HTERT RPE-1 (cell line): ENCODE measurements around the gene AEBP1.

Experiments used
- in situ Hi-C: fragments of 300-500 bp; cut with MboI; formaldehyde crosslinking; loops from 4 replicates; pipeline ENCODE4 v1.14.3; 2020; ENCODE audit warnings: low sequenced_read_pairs

AEBP1 gene

DNA sequence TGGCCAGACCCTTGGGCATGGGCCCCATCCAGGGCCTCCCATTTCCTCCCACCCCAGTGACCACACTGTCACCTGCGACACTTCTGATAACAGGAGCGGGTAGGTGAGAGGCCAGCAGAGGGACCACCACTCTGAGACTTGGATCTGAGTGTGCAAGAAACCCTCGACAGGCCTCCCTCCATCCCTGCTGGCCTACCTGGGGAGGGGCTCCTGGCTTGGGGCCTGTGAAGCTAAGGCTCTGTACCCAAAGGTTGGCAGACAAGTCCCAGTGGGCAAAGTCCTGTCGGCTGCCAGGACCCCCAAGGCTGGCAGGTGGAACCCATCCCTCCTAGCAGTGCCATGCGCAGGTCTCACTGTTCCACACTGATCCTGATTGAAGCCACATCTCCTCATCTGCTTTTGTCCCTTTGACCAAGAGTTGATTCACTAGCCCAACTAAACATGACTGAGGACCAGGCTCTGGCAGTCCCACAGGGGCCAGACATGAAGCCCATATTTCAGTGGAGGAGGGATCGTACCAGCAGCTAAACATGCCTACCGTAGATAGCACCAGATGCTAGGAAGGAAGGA, 37.6 kb upstream of the AEBP1 start:
- in situ Hi-C loops, result no loop called here

DNA sequence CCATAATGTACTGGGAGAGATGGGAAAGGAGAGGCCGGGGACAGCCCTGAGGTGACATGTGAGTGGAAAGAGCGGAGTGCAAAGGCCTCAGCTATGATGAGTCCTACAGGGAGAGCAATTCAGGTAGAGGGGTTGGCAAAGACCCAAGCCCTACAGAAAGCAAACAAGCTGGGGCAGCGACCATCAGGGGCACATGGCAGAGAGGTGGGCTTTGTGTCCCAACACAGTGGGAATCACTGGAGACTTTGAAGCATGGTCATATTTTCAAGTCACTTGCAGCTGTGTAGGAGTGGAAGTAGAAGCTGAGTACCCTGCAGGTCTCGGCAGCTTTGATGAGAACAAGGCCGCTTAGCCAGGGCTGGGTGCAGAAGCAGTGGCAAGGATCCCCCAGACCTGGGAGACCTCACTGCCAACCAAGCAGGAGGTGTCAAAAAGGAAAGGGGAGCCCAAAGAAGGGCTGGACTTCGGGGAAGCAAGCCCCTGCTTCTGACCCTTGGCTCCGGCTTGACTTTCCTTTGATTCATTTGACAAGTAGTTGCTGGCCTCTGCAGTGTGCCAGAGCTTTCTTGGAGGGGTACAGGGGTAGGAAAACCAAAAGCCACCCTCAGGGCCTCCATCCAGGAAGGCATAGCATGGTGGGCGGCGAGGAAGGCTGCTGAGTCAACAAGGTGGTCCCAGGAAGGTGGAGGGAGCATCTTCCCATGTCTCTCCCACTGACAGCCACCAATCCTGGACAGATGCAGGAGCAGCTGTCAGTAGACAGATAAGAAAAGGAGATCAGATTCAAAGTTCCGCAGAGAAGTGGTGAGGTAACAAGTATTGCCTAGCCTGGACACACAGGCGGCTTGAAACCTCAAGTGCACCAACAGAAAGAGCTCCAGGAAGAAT, 36.8 kb upstream of the AEBP1 start:
- in situ Hi-C loops, result no loop called here

DNA sequence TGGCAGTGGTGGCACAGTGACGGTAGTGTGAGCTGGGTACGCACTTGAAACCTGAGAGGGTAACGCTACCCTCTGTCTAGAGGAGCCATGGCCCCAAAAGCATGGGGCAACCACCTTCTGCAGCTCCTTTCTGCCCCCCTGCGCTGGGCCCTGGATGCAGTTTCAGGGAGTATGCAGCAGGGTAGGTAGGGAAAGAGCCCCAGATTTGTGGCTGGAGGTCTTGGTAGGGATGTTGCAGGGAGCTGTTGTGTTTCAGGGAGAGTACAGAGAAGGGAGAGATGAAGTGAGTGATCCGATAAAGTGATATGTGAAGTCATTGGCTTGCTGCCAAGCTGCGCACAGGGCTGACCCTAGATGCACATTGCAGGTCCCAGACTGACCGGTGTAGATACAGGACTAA, 36.1 kb upstream of the AEBP1 start:
- in situ Hi-C loops, result no loop called here

DNA sequence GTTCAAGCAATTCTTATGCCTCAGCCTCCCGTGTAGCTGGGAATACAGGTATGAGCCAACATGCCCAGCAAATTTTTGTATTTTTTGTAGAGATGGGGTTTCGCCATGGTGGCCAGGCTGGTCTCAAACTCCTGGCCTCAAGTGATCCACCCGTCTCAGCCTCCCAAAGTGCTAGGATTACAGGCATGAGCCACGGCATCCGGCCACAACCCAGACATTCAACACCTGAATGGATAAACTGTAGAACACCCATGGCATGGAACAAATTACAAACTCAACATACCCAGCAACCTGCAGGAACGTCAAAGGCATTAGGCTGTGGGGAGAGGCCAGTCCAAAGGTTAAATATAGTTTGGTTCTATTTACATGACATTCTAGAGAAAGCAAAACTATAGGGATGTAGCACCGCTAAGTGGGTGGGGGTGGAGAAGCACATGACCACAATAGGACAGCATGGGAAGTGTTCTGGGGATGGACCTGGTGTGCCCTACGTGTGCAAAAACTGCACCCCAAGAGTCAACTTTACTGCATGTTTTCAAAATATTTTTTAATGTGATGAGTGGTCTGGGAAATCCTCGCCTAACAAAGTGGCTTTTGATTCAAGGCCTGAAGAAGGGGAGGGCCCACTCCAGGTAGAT, 32.3 kb upstream of the AEBP1 start:
- in situ Hi-C loops, result no loop called here

DNA sequence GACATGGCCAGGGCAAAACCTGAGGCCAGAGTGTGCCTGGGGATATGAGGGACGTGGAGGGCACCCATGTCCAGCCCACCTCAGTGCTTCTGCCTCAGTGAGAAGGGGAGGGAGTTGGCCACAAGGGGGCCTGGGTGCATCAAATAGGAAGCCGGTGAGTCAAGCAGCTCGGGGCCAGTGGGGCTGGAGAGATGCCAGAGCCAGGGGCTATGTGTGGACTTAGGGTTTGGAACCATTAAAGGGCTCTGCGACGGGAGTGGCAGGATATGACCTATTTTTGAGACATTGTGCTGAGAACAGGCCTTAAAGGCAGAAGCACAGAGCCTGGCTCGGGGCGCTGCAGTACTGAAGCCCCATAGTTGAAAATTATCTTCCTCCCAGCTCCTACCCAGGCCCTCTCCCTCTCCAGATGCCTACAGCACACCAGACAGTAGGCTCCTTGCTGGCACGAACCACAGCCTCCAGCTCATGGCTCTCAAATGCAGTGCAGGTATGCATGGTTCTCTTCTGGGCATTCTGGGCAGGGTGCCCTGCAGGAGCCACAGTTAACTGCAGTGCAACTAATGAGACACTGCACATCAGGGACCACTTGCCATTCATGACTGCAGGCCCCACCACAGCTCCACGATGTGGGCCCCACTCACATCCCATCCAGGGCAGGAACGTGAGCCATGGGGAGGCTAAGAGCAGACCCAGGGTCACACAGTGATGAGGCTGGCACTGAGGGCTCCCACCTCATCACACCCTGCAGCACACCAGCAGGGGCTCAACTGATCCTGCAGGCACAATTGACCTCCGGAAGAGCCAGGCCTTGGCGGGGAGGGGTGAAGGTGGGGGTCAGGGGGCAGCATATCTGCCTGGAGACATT, 31.5 kb upstream of the AEBP1 start:
- in situ Hi-C loops, result no loop called here

DNA sequence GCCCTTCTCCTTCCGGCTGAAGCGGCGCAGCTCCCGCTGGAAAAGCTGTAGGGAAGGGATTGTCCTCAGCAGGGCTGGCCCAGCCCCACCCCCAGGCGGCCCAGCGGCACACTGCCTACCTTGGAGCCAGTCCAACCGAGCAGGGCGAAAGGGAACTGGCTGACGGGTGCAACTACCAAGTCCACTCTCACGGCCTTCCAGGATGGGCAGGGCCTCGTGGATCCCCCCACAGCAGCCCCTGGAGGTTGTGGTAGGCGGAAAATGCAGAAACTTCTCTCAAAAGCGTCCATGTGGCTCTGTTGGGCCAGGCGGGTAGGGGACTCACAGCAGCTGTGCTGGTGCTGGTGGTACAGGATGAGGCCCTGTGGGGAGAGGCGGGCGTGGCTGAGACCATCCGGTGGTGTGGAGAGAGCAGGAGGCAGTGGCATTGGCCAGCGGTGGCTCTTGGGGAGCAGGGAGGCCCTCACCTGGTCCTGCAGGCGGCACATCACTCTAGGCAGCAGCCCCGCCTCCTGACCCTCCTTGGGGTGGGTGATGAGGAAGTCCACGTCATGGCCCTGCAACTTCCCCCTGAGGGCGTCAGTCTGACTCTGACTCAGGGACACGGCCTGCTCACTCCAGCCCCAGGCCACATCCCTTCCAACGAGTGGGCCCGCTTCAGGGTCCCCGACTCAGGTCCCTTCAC, 30.3 kb upstream of the AEBP1 start:
- in situ Hi-C loops, result no loop called here

DNA sequence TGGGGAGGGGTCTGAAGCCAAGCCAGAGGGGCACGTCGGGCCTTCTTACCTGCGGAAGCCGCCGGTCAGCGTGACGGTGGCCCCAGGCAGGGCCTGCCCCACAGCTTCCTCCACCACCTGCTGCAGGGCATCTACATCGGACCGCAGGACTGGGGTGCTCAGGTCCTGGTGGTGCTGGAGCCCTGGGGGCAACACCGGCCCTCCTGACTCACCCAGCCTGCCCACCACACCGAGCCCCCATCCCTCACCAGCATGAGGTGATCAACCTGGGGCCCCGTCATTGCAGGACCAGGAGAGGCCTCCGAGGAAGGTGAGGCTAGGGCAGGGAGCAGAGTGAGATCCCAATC, 29.8 kb upstream of the AEBP1 start:
- in situ Hi-C loops, result no loop called here

DNA sequence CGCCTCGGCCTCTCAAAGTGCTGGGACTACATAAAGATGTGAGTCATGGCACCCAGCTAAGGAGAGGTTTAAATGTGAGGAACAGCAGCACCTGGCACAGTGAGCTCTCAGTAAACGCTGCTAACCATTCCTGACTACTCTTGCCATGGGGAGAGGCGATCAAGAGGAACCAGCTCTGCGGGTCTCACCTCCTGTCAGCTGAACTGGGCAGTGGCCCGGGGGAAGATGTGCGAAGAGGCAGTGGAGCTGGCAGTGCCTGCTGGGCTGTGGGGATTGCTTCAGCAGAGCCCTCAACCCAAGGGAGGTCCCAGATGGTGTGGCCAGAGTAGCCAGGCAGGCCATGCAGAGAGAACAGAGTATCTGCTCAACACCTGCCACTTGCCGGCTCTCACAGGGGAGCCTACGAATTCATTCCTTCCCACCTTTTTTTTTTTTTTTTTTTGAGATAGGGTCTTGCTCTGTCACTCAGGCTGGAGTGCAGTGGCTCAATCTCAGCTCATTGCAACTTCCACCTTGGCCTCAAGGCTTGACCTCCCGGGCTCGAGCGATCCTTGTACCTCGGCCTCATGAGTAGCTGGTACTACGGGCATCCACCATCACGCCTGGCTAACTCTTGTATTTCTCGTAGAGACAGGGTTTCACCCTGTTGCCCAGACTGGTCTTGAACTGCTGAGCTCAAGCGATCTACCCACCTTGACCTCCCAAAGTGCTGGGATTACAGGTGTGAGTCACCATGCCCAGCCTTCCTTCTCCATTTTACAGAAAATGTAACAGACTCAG, 28.7 kb upstream of the AEBP1 start:
- in situ Hi-C loops, result no loop called here

DNA sequence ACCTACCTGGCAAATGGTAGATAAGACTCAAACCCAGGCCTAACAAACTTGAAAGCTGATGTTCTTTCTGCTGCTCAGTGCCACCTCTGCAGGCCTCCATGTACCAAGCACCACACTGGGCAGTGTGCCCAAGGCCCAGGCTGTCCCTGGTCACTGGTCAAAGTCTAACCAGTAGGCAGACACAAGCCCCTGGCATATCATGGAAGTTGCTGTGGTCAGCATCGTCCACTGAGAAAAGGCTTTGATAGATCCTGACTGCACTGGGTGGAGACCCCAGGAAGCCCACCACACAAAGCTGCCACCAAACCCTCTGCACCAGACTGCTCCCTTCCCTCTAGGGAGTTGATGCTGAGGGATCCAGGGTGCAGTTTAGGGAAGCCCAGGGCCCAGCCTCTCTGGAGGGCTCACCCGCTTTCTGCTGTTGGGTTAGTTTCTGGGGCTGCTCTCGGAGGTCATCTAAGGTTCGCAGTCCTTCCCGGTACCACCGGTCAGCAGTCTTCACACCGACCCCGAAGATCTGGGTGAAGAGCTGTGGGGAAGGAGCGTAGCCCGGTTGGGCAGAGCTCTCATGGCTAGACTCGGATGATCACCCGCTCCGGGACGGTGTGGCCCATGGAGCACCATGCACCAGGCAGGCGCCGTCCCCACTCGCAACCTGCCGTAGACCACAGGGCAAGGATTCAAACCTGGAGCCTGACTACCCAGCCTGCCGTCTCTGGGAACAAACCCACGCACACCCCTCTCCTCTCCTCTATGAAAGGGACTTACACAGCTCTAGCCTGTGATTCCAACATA, 27.8 kb upstream of the AEBP1 start:
- in situ Hi-C loops, result no loop called here

DNA sequence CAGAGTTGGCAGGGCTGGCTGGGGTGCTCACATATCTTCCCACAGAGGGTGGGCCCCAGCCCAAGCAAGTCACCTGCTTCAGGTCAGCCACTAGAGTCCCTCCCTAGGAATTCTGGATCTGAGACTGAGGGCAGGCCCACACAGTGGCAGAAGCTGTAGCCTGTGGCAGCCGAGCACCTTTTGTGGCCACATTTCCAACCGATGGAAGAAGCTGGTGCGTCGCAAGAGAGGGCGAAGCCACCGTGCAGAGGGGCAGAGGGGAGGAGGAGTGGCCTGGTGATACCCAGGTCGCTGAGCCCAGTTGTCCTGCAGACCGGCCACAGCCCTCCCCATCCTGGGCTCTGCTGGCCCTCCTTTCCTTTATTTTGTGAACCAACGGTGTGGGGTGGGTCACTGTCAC, 27.1 kb upstream of the AEBP1 start:
- in situ Hi-C loops, result no loop called here

DNA sequence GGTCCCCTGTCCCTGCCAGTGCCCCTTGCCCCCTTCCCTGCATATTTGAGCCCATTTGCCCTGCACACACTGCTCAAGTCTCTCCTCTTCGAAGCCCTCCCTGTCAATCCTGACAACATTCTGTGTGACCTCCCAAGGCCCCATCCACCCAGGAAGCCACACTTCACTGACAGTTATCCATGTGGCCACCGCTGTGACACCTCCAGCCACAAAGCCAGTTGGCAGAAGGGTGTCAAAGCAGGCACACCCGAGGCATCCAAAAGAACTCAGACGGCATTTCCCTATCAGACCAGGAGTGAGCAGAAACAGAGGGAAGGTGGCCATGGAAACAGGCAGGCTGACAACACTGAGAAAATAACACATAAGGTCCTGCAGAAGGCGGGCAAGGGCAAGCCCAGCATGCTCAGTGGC, 26.5 kb upstream of the AEBP1 start:
- in situ Hi-C loops, result no loop called here

DNA sequence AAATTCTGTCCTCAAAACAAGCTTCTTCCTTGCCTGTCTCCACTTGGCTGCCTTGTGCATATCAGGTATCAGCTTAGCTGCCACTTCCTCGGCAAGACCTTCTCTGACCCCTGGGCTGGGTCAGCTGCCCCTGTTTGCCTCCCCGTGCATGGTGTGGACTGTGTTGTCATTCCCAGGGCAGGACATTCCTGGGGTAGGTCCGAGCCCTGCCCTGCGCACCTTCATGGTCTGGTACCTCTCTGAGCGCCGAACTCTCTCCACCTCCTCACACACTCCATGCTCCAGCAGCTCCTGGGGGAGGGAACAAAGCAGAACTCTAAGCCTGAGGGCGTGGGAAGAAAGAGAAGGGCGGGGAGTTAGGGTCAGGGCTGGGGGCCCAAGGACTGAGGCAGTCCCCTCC, 25.6 kb upstream of the AEBP1 start:
- in situ Hi-C loops, result no loop called here

DNA sequence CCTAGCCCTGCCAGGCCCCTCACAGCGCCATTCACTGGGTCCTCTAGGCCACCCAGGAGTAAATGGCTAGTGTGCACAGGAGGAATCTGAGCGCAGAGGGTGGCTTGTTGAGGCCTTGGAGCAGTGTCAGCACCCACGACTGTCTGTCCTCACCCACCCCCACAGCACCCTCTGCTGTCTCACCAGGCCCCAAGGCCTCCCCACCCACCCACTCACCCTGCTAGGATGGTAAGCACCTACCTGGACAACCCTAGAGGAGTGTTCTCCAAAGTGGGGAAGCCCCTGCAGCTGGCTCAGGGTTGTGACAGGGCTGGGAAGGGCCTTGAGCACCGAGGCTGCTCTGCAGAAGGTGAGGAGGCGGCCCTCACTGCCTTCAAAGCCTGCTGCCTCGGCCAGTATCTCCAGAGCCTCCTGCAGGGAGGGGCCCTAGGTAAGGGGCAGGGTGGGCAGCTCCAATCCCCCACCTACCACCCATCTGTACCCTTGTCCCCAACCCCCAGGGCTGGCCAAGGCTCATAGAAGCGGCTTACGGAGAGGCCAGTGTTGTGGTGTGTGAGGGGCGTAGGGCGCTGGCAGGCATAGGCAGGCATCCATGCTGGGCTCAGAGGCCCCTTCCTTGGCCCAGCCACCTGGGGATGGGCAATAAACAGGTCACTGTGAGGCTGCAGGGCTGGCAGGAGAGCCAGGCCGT, 24.7 kb upstream of the AEBP1 start:
- in situ Hi-C loops, result no loop called here

DNA sequence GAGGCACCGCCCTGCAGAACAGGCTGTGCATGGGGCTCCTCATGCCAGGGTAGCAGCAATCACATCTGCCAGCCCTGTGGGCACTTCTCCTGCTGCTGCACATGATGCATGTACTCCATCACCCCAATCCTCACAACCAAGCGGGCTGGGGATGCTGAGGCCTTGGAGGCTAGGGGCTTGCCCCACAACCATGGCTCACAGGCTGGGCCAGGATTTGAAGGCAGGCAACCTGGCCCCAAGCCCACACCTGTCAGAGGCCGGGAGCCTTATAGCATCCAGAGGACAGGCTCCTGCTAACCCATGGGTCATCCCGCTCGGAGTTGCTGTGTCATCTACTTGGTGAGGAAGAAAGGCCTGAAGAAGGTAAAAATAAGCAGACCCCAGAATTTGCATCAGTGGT, 24.0 kb upstream of the AEBP1 start:
- in situ Hi-C loops, result no loop called here

DNA sequence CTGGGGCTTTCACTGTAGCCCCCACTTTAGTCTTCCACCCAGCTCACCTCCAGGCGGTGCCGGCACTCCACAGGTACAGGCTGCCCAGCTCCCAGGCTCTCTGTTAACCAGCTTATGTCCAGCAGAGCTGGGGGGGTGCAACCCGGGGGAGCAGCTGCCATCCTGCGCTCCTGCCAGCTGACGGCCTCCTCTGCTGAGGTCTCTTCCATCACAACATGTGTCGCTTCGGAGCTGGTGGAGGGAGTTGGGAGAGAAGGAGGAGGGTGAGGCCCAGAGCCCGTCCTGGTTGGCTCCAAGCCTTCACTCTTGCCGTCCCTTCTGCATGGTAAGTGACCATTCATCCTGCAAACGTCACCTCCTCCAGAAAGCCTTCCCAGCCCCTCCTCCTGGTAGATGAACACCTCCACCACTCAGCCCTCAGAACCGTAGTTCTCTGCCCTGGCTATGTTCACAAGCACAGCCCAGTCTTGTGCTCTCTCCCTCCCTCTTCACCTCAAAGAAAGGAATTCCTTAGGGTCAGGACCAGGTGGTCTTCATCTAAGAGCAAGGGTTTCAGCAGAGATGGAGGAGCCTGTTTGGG, 23.4 kb upstream of the AEBP1 start:
- in situ Hi-C loops, result no loop called here

DNA sequence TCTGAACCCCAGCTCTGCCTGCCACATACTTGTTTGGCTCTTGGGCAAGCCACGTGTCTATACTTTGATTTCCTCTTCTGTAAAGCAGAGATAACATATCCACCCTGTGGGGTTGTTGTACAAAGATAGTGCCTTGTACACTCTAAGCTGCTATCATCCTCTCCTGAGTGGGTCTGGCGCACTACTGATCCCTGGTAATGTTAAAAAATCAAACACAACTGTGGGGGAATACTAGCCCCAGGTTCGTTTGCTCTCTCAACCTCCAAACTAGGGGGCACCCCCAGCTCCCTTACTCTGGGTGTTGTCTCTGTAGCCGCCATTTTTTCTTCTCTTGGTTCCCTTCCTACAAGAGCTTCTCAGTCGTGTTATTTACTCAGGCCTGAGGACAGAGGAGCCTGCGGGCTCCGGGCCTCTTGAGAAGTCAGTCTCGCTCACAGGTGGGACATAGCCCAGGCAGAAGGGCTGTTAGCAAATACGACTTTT, 22.8 kb upstream of the AEBP1 start:
- in situ Hi-C loops, result no loop called here

DNA sequence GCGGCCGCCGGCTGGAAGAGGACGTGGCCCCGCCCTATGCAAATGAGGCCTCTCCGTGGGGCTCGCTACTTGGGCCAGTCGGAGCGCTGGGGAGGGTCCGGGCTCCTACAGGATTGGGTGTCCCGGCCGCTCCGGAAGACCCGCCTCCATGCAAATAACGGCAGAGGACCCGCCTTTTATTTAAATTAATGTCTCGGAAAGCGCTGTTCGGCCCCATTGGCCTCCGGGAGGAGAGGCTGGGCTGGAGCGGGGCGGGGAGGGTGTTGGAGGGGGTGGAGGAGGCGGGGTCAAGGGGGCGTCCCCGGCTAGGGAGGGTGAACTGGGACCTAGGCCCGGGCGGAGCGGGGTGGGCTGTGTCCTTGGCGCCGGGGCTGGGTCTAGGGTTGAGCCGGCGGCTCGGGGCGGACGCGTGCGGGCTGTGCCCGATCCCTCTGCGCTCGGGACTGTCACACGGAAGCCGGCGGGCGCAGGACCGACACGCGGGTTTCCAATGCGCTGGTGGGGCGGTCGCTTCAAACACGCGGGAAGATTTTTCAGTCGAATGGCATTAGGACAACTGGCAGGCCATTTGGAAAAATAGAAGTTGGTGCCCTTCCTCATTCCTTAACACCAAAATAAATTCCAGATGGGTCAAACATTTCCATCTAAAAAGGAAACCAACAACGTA, 21.5 kb upstream of the AEBP1 start:
- in situ Hi-C loops, result no loop called here

DNA sequence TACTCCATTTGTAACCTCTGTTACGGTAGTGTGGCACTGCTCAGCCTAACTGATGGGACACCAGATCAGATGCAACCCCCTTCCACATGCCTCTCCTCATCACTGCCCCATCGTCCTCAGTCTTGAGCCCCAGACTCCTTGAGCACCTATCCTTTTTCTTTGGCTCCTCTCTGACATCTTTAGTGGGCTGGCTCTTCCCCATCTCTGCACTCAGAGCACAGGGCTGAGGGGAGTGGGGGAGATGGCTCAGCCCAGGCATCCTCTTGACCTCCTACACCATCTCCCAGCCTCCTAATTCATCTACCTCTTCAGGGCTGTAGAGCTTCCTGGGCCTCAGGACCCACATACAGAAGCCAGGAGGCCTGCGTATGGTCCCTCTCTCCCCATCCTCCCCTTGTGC, 20.3 kb upstream of the AEBP1 start:
- in situ Hi-C loops, result no loop called here
